ENCODE data around the gene ENPP1. TPM values are rescaled to one million over a fixed set of nuclear protein-coding genes. Genes with fewer than 3 reads are reported as not detected.

ENPP1 gene
- total RNA-seq, 4 donors from 2014 or later: 49.7 to 111 (median 62.6) TPM

- Histone ChIP-seq H3K27ac (no peak overlapping the region), H3K4me3 (replicated peaks in 1 of 3) (no peak overlapping the region), H3K27me3 (no peaks in the 10 kb centered on the region), H3K36me3 (no peaks in the 10 kb centered on the region), H3K4me1 (no peaks in the 10 kb centered on the region), H3K9me3 (no peaks in the 10 kb centered on the region)
- 88 to 91% methylated on average over 1 of the region's 1 CpG for WGBS, 2 donors
- no peak for DNase-seq
- TF ChIP-seq POLR2A (IDR thresholded peaks at IDR 0.05): no peak
- no peak for TF ChIP-seq CTCF (IDR thresholded peaks at IDR 0.05)
- intact Hi-C loops (cut with DNase I): no loop called here
Measured at GRCh38 chr6:131768964-131769363, 38.9 kb upstream of the ENPP1 start.

- intact Hi-C loops (cut with DNase I): no loop called here
- H3K4me3 ChIP-seq (replicated peaks in 1 of 3): no peak overlapping the region
- no peak for DNase-seq
- no peak overlapping the region for H3K27ac ChIP-seq
- H3K4me1 ChIP-seq: no peaks in the 10 kb centered on the region
- no peaks in the 10 kb centered on the region for H3K27me3 ChIP-seq
- no peaks in the 10 kb centered on the region for H3K9me3 ChIP-seq
- TF ChIP-seq CTCF (IDR thresholded peaks at IDR 0.05) (no peak), POLR2A (IDR thresholded peaks at IDR 0.05) (no peak)
- no peaks in the 10 kb centered on the region for H3K36me3 ChIP-seq
- WGBS, 2 donors: 94 to 95% methylated on average over 15 of the region's 15 CpGs
Measured at GRCh38 chr6:131769385-131770141, 38.3 kb upstream of the ENPP1 start.

GRCh38 chr6:131770776-131771175, 37.0 kb upstream of the ENPP1 start:
- intact Hi-C loops (cut with DNase I): no loop called here
- Histone ChIP-seq H3K4me3 (replicated peaks in 1 of 3) (no peak overlapping the region), H3K27ac (no peak overlapping the region)

GRCh38 chr6:131773284-131773950, 34.4 kb upstream of the ENPP1 start:
- H3K9me3 ChIP-seq: no peaks in the 10 kb centered on the region
- H3K27ac ChIP-seq: no peak overlapping the region
- no peaks in the 10 kb centered on the region for H3K27me3 ChIP-seq
- DNase-seq: no peak
- 65 to 79% methylated on average over 4 of the region's 4 CpGs for WGBS, 2 donors
- H3K4me3 ChIP-seq (replicated peaks in 1 of 3): no peak overlapping the region
- TF ChIP-seq CTCF (IDR thresholded peaks at IDR 0.05) (no peak), POLR2A (IDR thresholded peaks at IDR 0.05) (no peak)
- intact Hi-C loops (cut with DNase I): no loop called here
- H3K4me1 ChIP-seq: no peaks in the 10 kb centered on the region
- no peaks in the 10 kb centered on the region for H3K36me3 ChIP-seq

More at GRCh38 chr6:131770776-131771175, 37.0 kb upstream of the ENPP1 start:
- Histone ChIP-seq H3K27me3 (no peaks in the 10 kb centered on the region), H3K9me3 (no peaks in the 10 kb centered on the region), H3K36me3 (no peaks in the 10 kb centered on the region), H3K4me1 (no peaks in the 10 kb centered on the region)
- WGBS, 2 donors: 86% methylated on average over 1 of the region's 1 CpG
- no peak for DNase-seq
- TF ChIP-seq POLR2A (IDR thresholded peaks at IDR 0.05) (no peak), CTCF (IDR thresholded peaks at IDR 0.05) (no peak)

- 85 to 88% methylated on average over 3 of the region's 3 CpGs for WGBS, 2 donors
- intact Hi-C loops (cut with DNase I): no loop called here
- peaks cover 0 to 3% of the 10 kb centered on the region in 2 donors for H3K4me1 ChIP-seq
Measured at GRCh38 chr6:131775886-131776285, 31.9 kb upstream of the ENPP1 start.

More at GRCh38 chr6:131775886-131776285, 31.9 kb upstream of the ENPP1 start:
- H3K27ac ChIP-seq: no peak overlapping the region
- H3K4me3 ChIP-seq (replicated peaks in 1 of 3): no peak overlapping the region
- no peaks in the 10 kb centered on the region for H3K9me3 ChIP-seq
- no peak for DNase-seq
- no peaks in the 10 kb centered on the region for H3K27me3 ChIP-seq
- H3K36me3 ChIP-seq: no peaks in the 10 kb centered on the region
- TF ChIP-seq CTCF (IDR thresholded peaks at IDR 0.05) (no peak), POLR2A (IDR thresholded peaks at IDR 0.05) (no peak)
